GM21381 (cell line): ENCODE measurements around the gene RALGAPA1.

Source experiments
- ATAC-seq: cut with Tn5 transposase; IDR thresholded peaks from one replicate; pipeline ENCODE4 v1.9.1; 2021; ENCODE audit warnings: mild to moderate bottlenecking, moderate library complexity; ENCODE audit not compliant: unreplicated experiment

Gene RALGAPA1

DNA sequence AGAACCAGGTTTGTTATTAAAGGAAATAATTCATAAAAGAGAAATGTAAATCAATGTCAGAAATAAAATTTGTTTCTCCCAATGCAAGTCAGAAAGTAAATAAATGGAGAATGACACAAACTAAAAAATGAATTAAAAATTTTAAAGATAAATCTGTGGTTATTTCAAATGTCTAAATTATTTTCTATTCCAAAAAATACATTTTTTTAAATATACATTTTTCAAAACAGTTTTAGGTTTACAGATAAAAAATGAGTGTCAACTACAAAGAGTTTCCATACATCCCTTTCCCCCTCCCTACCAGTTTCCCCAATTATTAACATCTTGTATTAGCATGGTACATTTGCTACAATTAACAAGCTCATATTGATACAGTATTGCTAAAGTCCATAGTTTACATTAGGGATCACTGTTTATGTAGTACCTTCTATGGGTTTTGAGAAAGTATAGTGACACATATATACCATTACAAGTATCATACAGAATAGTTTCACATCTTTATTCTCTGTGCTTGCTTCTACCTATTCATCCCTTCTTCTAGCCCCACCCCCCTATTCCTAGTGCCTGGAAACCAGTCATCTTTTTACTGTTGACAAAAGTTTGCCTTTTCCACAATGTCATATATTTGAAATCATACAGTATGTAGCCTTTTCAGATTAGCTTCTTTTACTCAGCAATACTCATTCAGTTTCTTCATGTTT is 104.2 kb downstream of the RALGAPA1 start:
- ATAC-seq: no peak

- no peak for ATAC-seq
Measured at GRCh38 chr14:35701531-35701930, 107.6 kb downstream of the RALGAPA1 start.

GRCh38 chr14:35699791-35700444 is 109.2 kb downstream of the RALGAPA1 start:
- no peak for ATAC-seq

GRCh38 chr14:35696575-35696974 is 112.5 kb downstream of the RALGAPA1 start:
- ATAC-seq: no peak

DNA sequence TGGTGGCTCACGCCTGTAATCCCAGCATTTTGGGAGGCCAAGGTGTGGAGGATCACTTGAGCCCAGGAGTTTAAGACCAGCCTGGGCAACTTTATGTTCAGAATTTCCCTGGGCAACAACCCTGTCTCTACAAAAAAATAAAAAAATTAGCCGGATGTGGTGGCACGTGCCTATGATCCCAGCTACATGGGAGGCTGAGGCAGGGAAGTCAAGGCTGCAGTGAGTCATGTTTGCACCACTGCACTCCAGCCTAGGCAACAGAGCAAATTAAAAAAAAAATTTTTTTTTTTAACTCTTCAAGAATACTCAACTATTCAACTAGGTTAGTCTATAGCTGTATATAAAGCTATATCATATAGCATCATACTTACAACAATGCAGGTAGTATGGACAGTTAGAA is 113.0 kb downstream of the RALGAPA1 start:
- no peak for ATAC-seq

DNA sequence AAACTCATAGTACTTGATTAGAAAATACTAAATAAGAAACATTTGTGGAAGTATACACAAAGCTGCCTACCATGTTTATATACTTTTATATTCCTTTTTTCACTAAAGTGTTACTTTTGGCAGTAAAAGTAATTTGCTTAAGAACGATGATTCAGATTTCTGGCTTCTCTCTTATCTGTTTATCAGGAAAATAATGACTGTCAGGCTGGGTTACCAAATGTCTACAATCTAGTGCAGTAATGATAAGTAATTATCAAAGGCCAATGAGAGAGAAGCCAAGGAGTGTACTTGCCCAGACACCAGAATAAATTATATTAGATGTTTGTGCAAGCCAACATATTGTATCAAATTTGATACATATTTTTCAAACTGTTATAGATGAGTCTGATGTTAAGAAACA is 113.4 kb downstream of the RALGAPA1 start:
- ATAC-seq: no peak

DNA sequence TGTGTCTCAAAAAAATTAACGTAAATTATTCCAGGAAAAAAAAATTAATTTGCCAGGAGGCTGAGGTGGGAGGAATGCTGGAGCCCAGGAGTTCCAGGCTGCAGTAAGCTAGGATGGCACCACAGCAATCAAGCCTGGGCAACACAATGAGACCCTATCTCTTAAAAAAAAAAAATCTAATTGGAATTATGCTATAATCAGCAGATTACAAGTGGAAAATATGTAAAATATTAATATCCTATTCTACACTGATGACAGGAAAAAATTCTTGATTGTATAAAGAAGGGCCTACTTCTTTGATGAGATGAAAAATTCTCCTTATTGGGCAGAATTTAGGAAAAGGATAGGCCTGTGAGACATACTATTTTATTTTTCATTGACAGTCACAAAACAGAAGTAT is 114.0 kb downstream of the RALGAPA1 start:
- no peak for ATAC-seq

GRCh38 chr14:35689000-35689460 is 120.1 kb downstream of the RALGAPA1 start:
- ATAC-seq: no peak

DNA sequence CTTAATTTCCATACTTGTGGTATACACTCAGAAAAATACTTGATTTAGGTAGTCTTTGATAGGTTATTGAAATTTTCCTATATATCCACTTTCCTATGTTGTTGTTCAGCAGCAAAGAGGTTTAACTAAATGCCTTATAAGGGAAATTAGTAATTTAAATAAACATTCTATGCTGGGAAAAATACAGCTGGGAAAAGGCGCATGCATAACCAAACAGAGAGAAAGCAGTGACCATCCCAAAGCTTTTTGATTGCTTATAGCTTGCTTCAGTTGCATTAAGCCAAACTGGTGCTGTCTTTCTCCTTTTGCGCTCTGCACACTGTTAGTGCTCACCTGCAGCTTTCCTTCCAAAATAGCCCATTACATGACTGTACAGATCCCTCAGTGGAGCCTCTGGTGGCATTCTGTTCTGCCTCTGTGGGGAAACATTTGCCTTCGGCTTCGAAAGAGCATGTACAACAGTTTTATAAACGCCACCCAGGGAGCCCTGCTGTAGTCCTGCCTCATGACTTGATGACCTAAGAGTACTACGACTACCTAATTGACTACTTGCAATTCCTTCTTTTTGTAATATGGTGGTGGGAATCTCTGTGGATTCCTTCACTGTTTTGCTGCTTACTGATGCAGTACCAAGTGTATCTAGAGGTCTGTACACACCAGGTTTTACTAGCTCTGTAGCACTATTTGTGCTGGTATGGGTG is 120.8 kb downstream of the RALGAPA1 start:
- no peak for ATAC-seq

DNA sequence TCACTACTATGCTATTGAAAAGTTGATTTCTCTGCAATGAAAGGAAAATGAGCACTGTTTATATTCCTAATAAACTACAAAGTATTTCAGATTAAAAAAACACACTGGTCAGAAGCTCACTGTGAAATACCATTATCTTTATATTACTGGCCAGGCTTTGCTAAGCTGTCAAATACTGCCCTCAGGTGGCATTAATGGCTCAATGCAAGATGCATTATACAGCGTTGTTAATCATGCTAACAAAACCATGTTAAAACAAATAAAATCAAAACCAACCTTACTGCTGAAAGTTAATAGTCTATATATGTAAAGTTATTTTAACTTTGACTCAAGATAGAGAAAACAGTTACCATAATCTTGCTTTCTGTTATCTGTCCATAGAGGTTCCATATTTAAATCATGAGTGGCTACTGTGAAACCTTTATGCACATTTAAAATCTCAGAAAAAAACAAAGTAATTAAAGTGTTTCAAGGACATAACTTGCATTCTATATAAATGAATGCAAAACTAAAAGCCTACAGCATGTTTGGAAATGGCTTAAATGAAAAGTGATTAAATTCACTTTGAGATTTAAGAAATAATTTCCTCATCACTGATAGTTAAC is 121.7 kb downstream of the RALGAPA1 start:
- no peak for ATAC-seq

DNA sequence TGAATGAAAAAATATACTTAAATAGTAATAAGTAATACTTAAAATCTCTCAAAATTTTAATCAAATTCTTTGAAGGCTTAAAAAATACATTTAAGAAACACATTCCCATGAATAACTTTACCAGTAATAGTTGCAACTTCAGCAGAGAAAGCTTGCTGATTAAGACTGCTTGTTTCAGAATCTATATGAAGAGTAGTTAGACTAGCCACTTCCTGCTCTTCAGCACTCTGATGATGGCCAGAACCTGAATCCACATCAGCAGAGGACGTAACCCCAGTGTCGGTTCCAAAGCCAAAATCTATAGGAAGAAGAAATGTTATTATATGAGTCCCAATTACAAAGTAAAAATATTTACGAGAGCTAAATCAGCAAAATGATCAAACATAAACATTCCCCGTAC is 125.4 kb downstream of the RALGAPA1 start:
- ATAC-seq: peak; percentile 54

DNA sequence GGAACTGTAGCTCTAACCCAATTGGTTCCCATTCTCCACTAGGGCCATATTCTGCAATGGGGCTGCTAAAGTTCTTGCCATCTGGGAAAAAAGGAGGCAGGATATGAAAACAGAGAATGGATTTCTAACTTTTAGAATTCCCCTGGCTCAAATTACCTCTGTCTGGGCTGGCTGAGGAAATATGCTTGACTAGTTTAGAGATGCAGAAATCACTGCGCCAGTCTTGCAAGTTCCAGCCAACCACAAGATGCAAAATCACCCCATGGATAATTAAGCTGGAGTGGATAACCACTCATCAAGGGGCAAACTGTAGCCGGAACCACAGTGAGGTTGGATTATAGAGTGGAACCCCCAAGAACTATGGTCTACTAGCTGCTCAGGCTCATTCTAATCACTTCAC is 126.3 kb downstream of the RALGAPA1 start:
- no peak for ATAC-seq

DNA sequence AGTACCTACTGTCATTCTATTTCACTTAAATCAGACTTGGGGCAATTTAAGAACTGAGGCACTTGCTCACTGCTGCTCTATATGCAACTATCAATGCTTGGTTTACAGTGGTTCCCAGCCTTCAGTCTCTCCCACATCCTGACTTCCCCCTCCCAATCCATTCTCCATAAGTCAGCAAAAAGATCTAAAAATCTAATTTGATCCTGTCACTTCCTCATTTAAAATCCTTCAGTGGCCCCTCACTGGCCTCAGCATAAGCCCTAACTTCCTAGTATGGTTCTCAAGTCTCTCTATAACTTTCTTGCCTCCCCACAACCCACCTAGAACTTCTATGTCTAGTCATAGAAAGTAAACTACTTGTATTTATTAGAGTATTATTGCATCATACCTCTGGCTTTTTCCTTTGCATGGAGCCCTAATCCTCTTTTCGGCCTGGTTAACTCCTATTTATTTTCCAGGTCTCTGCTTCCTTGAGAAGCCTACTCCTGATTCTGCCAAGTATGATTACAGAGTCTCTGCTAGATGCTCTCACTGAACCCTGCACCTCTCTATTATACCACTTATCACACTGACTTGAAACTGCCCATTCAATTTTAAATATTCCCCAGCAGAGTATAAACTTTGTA is 130.6 kb downstream of the RALGAPA1 start:
- no peak for ATAC-seq

DNA sequence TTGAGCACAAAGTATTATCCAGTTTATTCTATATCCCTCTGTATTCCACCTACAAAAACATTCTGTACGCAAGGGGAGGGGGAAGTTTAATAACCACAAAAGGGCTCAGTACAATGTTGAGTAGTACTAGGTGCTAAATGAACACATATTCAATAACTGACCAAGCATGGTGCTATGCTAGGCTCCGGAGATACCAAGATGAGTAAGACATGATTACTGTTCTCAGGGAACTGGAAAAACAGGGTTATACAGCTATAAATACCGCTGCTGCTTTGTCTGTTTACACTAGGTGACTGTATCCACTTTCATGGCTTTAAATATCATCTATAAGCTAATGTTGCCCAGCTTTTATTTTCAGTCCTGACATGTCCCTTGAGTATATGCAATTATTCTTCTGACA is 139.3 kb downstream of the RALGAPA1 start:
- no peak for ATAC-seq

DNA sequence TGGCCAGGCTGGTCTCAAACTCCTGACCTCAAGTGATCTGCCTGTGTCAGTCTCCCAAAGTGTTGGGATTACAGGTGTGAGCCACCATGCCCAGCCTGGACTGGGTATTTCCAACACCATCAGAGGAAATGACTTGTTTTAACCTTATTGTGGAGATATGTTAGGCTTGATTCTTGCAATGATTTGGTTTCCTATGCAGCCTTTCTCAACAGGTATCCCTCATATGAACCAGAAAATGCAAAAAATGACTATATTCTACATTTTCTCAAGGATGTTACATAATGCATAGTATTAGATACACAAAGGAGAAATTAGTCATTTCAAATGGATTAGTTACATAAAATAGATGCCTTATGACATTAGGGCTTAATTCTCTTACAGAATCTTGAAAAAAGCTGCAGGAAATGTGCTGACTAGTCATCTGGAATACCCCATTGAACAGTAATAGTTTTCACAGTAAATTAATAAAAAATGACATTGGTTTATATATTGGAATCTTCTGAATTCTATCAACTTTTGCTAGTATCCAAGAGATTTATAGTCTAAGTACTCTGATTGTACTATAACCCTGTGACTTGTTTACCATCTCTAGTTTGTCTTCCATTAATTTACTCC is 142.6 kb downstream of the RALGAPA1 start:
- ATAC-seq: no peak

GRCh38 chr14:35661875-35662274 is 147.2 kb downstream of the RALGAPA1 start:
- ATAC-seq: no peak

GRCh38 chr14:35653045-35653444 is 156.1 kb downstream of the RALGAPA1 start:
- no peak for ATAC-seq

DNA sequence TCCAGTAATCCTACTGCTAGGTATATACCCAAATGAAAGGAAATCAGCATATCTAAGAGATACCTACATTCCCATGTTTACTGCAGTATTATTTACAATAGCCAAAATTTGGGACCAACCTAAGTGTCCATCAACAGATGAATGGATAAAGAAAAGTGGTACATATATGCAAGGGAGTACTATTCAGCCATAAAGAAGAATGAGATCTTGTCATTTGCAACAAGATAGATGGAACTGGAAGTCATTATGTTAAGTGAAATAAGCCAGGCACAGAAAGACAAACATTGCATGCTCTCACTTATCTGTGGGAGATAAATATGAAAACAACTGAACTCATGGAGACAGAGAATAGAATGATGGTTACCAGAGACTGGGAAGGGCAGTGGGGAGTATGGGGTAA is 165.6 kb downstream of the RALGAPA1 start:
- ATAC-seq: no peak

DNA sequence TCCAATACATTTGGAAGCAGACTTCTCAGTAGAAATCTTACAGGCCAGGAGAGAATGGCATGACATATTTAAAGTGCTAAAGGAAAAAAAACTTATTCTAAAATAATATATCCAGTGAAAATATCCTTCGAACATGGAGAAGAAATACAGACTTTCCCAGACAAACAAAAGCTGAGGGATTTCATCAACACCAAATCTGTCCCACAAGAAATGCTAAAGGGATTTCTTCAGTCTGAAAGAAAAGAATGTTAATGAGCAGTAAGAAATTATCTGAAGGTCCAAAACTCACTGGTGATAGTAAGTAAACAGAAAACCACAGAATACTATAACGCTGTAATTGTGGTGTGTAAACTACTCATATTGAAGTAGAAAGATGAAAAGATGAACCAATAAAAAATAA is 171.2 kb downstream of the RALGAPA1 start:
- ATAC-seq: no peak

DNA sequence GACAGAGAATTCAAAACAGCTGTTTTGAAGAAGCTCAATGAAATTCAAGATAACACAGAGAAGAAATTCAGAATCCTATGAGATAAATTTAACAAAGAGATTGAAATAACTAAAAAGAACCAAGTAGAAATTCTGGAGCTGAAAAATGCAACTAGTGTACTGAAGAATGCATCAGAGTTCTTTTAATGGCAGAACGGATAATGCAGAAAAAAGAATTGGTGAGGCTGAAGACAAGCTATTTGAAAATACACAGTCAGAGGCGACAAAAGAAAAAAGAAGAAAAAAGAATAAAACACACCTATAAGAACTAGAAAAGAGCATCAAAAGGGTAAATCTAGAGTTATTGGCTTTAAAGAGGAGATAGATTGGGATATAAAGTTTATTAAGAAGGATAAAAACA is 171.8 kb downstream of the RALGAPA1 start:
- ATAC-seq: no peak

DNA sequence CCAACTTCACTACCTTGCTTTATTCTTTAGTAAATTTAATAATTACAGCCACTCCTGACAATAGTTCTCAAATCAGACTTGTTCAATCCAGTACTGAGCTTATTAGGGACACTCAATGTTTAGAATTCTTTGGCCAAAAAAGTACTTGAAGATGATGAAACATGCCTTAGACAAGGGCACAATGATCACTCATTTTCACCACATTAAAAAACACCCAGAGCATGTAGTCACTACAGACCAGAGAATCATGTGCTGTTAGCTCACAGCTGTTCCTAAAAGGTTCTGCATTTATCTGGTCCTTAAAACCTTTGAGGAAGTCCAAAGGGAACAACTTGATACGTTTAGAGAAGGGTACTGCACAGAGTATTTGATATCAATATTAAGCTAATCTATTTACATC is 176.4 kb downstream of the RALGAPA1 start:
- no peak for ATAC-seq
